ENCODE measurements around the gene ATG2A.

Gene ATG2A

DNA sequence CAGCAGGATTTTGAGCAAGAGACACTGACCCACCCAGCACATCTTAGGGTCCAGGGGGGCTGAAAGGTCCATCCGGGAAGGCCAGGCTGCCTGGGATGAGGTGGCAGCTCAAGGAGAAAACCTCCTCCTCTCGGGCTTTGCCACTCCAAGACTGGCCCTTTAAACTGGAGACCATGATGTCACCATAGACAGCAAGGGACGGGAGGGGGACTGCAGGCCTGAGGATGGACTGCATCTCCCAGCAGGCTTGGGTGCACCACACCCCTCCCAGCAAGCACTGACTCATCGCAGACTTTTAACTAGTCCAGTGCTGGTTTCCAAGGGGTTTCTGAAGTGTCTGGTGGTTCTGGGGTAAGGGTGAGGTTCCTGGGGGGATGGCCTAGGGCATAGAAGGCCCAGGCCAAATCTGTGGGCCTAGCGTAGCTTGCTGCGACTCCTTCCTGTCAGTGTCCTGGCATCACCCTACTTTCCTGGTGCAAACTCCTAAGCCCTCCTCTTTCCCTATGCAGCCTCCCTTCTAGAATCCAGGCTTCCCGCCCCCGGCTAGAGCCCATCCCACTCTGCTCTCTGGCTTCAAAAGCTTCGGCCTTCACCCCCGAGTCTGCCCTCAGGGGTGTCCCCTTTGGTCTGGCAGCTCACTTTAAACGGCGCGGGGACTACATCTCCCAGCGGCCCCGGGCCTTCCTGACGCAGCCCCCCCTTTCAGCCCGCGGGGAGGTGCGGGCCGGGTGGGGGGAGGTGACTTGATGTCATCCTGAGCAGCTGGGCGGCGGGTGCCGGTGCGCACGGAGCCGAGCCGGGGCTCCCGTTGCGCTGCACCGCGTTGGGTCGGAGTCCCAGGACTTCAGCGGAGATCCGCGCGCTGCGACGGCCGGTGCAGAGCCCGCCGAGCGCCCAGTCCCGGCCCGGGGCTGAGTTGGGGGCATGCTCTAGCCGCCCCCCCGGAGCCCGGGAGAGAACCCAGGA, 7.2 kb upstream of the ATG2A start, which contains the start of gene PPP2R5B:
TSS of gene PPP2R5B (plus strand) at position 746 of the 966 bp plus-strand sequence. CDS start 1,046 bp downstream, outside the sequence.
- DNase-seq = peak; percentile 66

DNA sequence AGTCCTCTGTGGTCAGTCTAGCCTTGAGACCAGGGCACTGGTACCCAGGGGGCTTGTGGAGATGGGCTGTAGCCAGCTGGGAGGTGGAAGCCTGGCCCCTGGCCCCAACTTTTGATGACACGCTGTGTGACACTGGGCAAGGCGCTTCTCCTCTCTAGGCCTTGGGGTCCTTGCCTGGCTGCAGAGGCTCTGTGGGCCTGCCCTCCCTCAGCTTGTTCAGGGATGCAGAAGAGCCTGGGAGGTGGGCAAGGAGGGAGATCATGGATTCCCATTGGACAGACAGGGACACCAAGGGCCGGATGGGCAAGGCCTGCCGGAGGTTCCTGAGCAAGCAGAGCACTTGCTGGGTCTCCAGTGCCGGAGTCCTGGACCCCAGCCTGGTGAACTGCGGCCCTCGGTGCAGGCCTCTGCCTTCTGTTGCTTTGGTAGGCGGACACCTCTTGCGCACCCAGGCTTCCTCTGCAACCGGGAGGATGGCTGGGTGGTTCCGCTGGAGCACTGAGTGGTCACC, 6.2 kb upstream of the ATG2A start:
- DNase-seq = no peak

DNA sequence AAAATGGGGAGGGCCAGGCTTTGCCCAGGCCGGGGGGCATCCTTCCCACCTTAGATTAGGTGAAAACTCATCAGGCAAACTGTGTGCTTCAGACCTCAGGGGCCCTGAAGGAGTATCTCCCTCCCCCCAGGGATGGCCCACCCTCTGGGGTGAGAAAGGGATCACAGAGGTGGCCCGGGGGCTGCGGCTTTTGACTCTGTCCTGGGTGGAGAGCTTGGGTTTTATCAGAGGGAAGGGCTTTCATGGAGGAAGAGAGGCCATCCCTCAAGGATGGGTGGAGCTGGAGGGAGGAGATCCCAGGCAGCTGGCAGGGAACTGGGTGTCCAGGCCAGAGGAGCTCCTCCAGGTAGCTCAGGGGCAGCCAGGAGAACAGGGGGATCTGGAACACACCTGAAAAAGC, 4.4 kb upstream of the ATG2A start:
- no peak for DNase-seq

DNA sequence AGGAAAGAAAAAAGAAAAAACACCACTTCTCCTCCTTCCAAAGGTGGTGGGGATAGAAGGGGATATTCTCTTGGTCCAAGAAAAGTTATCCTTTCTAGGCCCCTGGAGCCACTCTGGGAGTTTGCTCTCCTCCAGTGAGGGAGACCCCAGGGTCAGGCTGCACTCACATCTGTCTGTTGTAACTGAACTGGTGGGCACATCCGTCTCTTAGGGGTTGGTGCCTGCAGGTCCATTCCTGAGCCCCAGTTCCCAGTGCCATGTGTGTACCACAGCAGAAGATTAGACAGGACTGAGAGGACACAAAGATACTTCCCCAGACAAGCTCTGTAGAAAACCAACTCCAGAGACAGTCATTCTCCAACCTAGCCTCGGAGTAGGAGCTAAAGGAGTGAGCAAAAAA, 3.1 kb upstream of the ATG2A start:
- DNase-seq = no peak

GRCh38 chr11:64919627-64920026, 2.6 kb upstream of the ATG2A start:
- no peak for DNase-seq

DNA sequence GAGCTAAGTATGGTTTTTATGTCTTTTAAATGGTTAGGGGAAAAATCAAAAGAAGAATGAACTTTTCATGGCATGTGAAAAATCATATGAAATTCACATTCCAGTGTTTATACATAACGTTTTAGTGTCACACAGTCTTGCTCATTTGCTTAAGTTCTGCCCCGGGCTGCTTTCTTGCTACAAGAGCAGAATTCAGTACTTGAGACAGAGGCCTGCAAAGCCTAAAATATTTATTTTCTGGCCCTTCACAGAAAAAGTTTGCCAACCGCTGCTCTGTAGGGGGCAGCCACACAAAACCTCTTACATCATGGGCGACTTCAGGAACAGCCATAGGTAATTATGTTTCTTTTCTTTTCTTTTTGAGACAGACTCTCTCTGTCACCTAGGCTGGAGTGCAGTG, 1.0 kb upstream of the ATG2A start:
- no peak for DNase-seq

DNA sequence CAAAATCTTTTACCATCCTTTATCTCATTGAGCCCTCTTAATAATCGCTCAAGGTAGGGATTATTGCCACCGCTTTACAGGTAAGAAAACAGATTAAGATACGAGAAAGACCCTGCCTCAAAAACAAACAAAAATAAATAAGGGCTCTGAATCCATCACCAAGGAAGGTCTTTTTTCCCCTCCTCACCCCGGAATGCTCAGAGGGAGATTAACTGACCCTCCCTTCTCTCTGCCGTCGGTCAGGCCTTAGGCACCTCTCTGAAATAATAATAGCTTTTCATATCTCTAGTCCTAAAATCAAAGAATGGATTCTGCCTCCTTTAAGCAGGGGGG, 620 bp upstream of the ATG2A start:
- no peak for DNase-seq

GRCh38 chr11:64916040-64916774, 802 bp downstream of the ATG2A start:
- DNase-seq = no peak

- DNase-seq = no peak
Observed at GRCh38 chr11:64915376-64915887, 1.6 kb downstream of the ATG2A start.

DNA sequence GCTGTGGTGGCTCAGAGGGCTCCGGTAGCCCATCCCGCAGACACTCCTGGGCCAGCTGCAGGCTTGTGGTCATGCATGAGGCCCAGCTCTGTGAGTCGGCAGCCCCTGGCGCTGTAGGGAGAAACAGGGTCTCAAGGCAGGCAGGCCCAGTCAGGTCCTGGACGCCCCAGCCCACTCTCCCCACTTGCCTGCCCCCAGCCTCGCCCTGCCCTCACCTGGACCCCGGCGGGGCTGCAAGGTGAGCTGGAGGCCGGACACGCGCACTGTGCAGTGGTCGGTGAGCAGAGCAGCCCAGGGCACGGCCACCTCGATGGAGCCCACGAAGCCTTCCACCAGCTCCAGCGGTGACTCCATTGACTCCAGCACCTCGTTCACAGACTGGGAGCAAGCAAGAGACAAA, 2.9 kb downstream of the ATG2A start:
- no peak for DNase-seq

GRCh38 chr11:64913171-64913727, 3.8 kb downstream of the ATG2A start:
- no peak for DNase-seq

DNA sequence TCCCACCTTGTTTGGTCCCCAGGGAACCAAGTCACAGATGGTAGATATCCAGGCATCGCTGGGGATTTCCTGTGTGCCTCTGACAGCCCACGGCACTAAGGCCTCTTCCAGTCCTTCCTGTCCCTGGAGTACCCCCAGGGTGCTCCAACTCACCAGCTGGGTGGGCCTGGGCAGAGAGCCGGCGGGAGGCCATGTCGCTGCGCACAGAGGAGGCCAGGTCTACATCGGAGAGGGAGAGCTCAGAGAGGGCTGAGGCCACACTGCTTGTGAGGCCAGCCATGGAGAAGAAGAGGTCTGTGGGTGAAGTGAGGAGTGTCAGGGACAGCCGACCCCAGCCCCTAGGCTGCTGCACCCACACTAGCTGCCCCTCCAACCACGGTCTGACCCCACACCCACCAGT, 5.3 kb downstream of the ATG2A start:
- DNase-seq = no peak

DNA sequence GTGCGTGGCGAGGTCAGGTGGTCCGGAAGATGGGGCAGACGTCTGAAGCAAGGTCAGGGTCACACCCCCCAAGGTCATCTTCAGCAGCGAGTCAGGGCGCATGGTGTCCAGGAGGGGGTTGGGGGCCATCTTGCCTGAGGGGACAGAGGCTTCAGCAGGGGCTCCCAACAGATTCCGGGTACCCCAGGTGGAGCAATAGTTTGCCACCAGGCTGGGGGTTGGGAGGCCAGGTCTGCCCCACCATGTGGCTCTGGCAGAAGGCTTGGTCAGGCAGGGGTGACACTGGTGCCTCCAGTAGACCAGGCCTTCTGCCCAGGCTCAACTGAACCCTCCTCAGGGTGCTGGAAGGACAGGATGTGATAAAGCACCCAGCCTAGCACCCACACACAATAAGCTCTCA, 5.9 kb downstream of the ATG2A start:
- no peak for DNase-seq

GRCh38 chr11:64910451-64911093, 6.4 kb downstream of the ATG2A start:
- no peak for DNase-seq

- no peak for DNase-seq
Observed at GRCh38 chr11:64909653-64910343, 7.2 kb downstream of the ATG2A start.

- no peak for DNase-seq
Observed at GRCh38 chr11:64908766-64909165, 8.2 kb downstream of the ATG2A start.

GRCh38 chr11:64906314-64906635, 10.7 kb downstream of the ATG2A start:
- DNase-seq = no peak

GRCh38 chr11:64905516-64906313, 11.3 kb downstream of the ATG2A start:
- no peak for DNase-seq

DNA sequence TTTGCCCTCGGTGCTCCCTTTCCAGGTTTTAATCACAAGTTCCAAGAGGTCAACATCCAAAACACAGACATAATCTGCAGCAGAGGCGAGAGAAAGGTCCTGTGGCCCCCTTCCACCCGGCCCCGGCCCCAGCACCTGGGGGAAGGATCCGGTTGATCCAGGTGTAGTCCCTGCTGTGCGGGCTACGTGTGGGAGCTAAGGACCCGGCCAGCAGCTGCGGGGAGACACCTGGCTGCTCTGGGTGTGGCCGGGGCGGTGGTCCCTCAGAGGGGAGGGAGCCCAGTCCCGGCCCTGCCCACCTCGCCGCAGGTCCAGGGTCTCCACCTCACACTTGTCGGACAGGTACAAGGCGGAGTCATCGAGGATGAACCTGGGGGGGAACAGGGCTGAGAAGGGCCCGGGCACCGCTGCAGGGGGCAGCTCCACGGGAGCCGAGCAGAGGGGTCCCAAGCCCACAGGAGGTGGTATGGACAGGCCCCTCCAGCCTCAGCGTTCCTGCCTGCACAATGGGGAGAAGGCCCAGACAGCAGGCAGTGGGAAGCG, 13.6 kb downstream of the ATG2A start:
- no peak for DNase-seq

DNA sequence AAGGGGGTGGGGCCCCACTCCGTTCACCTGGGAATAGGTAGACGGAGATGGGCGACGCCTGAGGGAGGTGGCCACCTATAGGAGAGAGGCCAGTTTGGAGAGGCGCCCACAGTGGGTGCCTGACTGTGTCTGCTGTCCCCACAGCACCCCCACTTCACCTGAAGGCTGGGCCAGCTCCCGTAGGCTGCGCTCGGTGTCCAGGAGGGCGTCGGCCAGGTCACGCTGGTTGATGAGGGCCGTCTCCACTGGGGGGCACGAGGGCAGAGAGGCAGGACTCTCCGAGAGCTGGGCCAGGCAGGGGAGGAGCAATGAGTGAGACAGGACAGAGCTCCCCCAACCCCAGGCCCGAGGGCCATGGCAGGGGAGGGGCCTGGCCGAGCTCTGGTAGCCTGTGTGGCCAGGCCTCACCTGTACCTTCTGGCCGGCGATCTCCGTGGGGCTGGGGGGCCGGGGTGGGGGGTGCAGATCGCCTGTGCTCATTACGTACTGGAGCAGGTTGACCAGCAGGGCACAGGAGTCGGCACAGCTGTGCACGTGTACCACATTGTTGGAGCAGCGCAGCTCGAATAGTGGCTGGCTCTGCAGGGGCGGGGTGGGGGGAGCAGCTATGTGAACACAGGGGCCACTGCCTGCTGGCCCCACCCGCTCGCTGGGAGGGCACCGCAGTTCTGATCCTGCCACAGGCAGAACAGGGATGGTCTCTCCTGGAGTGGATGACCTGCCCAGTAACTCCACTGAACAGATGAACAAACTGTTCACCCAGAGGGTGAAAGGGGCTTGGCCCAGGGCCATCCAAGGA, 14.7 kb downstream of the ATG2A start:
- DNase-seq = no peak
